ENCODE results near the gene SLC16A3.
A peak's percentile ranks its signal among the peaks of the same experiment; 100 is the strongest.
"Not testable (repeated sequence)": the region's sequence is repeated elsewhere in the genome, so short reads cannot be mapped to it uniquely, and the experiment has no call there.

Gene SLC16A3

GRCh38 chr17:82258555-82258954 is 29.7 kb downstream of the SLC16A3 start:
- H3K27me3 ChIP-seq (ENCODE audit: insufficient read depth, poor library complexity, severe bottlenecking) = no peaks in the 10 kb centered on the region
- TF ChIP-seq REST (IDR thresholded peaks at IDR 0.05; ENCODE audit: insufficient replicate concordance, low read depth) = no peak
- no peak for TF ChIP-seq CTCF (IDR thresholded peaks at IDR 0.05; ENCODE audit: insufficient read depth, low read length)
- no peak for TF ChIP-seq GABPA (IDR thresholded peaks at IDR 0.05; ENCODE audit: low read depth)
- no peak for TF ChIP-seq SPI1 (IDR thresholded peaks at IDR 0.05; ENCODE audit: borderline replicate concordance, low read depth)
- no peak for TF ChIP-seq POLR2AphosphoS5 (IDR thresholded peaks at IDR 0.05; ENCODE audit: low read depth)
- DNase-seq (ENCODE audit: low read depth in 1 of 2, low spot score in 1 of 2) = no peak
- no peak overlapping the region for H3K4me3 ChIP-seq (replicated peaks; ENCODE audit: insufficient read depth, low read length)
- H3K27ac ChIP-seq (replicated peaks) = no peak overlapping the region

- not testable (repeated sequence) for DNase-seq (ENCODE audit: low read depth in 1 of 2, low spot score in 1 of 2); H3K27me3 ChIP-seq (ENCODE audit: insufficient read depth, poor library complexity, severe bottlenecking); H3K4me3 ChIP-seq (replicated peaks; ENCODE audit: insufficient read depth, low read length); H3K27ac ChIP-seq (replicated peaks)
- 0 out of 2 replicates have a peak, but pooled peaks have one; percentile 50 for TF ChIP-seq POLR2AphosphoS5 (IDR thresholded peaks at IDR 0.05; ENCODE audit: low read depth)
Measured at GRCh38 chr17:82259972-82260961, 31.4 kb downstream of the SLC16A3 start.

GRCh38 chr17:82262344-82262743 is 33.5 kb downstream of the SLC16A3 start:
- no peaks in the 10 kb centered on the region for H3K27me3 ChIP-seq (ENCODE audit: insufficient read depth, poor library complexity, severe bottlenecking)
- no peak overlapping the region for H3K4me3 ChIP-seq (replicated peaks; ENCODE audit: insufficient read depth, low read length)
- TF ChIP-seq SPI1 (IDR thresholded peaks at IDR 0.05; ENCODE audit: borderline replicate concordance, low read depth) = no peak
- DNase-seq (ENCODE audit: low read depth in 1 of 2, low spot score in 1 of 2) = no peak
- H3K27ac ChIP-seq (replicated peaks) = no peak overlapping the region

- Histone ChIP-seq H3K27me3 (ENCODE audit: insufficient read depth, poor library complexity, severe bottlenecking) (no peaks in the 10 kb centered on the region), H3K27ac (replicated peaks) (no peak overlapping the region), H3K4me3 (replicated peaks; ENCODE audit: insufficient read depth, low read length) (no peak overlapping the region)
- DNase-seq (ENCODE audit: low read depth in 1 of 2, low spot score in 1 of 2) = no peak
- TF ChIP-seq CTCF (IDR thresholded peaks at IDR 0.05; ENCODE audit: insufficient read depth, low read length) = no peak
- no peak for TF ChIP-seq REST (IDR thresholded peaks at IDR 0.05; ENCODE audit: insufficient replicate concordance, low read depth)
- no peak for TF ChIP-seq GABPA (IDR thresholded peaks at IDR 0.05; ENCODE audit: low read depth)
- TF ChIP-seq SPI1 (IDR thresholded peaks at IDR 0.05; ENCODE audit: borderline replicate concordance, low read depth) = no peak
- no peak for TF ChIP-seq POLR2AphosphoS5 (IDR thresholded peaks at IDR 0.05; ENCODE audit: low read depth)
Measured at GRCh38 chr17:82263641-82264040, 34.8 kb downstream of the SLC16A3 start.

Data from HL-60 (cell line).